Neuron (in vitro differentiated cells): ENCODE measurements around the gene KCNN2.

Source experiments
- H2AFZ ChIP-seq: one replicate; pipeline ENCODE4 v1.6.1; 2013; ENCODE audit warnings: low read depth, mild to moderate bottlenecking, inconsistent platforms, low read length, moderate library complexity
- H3K27me3 ChIP-seq: one replicate; pipeline ENCODE4 v1.6.1; 2013; ENCODE audit warnings: low read length; ENCODE audit not compliant: insufficient read depth
- H3K36me3 ChIP-seq: one replicate; pipeline ENCODE4 v1.6.1; 2013; ENCODE audit warnings: low read length; ENCODE audit not compliant: insufficient read depth
- H3K4me1 ChIP-seq: one replicate; pipeline ENCODE4 v1.6.1; 2013; ENCODE audit warnings: low read length; ENCODE audit not compliant: insufficient read depth
- H3K4me3 ChIP-seq: 2 replicates; pipeline ENCODE4 v1.5.1; 2013; ENCODE audit warnings: mild to moderate bottlenecking, low read length, moderate library complexity
- H3K9me3 ChIP-seq: one replicate; pipeline ENCODE4 v1.6.1; 2013; ENCODE audit warnings: low read length

KCNN2 gene

DNA sequence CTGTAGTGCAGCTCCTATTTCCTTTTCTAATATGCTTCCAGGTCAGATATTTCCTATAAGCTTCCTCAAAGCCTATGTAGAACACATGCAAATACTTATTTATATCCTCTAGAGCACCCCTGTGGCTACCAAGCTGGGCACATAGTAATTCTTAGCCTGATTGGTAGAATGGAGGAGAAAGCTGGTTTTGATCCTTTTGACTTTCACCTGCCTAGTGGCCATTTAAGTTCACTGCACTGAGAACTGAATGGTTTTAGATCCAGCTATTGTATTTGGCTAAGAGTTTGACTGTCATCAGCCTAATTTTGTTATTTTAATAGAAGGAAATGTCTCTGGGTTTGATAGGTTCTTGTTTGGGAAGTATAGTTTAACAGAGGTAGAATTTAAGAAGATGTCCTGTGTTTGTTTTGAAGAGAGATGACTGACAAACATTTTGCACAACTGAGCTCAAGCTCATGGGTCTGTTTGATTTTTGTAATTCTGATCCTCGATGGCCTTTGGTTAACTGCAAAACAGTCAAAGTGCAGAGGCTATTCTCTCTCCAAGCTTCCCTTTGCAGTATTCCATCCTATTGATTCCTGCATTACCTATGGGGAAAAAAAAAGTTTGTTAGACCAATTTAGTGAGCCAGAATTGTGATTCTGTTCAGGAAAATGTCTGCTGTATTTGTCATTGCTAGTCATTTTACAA, 85.4 kb downstream of the KCNN2 start:
- Histone ChIP-seq H3K27me3 (no peaks in the 10 kb centered on the region), H3K9me3 (no peaks in the 10 kb centered on the region), H3K4me1 (no peaks in the 10 kb centered on the region), H2AFZ (no peak overlapping the region), H3K4me3 (no peak overlapping the region), H3K36me3 (no peaks in the 10 kb centered on the region)

DNA sequence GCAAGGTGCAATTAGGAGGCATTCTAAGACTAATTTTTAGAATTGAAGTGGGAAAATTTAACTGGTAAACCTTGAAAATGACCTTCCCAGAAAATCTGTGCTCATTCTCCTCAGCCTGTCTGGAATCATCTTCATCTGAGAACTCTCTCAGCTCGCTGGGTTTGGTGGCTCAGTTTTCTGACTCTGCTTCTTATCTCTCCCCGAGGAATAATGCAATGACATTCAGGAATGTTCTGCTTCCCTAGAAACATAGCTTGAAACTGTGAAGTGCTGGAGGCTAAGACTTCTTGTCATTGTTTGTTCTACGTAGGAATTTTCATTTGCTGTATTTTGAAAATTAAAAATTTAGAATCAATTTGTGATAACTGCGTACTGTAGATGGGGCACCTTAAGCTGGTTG, 86.6 kb downstream of the KCNN2 start:
- no peaks in the 10 kb centered on the region for H3K9me3 ChIP-seq
- no peaks in the 10 kb centered on the region for H3K4me1 ChIP-seq
- no peak overlapping the region for H2AFZ ChIP-seq
- no peaks in the 10 kb centered on the region for H3K27me3 ChIP-seq
- H3K4me3 ChIP-seq = no peak overlapping the region
- H3K36me3 ChIP-seq = no peaks in the 10 kb centered on the region

DNA sequence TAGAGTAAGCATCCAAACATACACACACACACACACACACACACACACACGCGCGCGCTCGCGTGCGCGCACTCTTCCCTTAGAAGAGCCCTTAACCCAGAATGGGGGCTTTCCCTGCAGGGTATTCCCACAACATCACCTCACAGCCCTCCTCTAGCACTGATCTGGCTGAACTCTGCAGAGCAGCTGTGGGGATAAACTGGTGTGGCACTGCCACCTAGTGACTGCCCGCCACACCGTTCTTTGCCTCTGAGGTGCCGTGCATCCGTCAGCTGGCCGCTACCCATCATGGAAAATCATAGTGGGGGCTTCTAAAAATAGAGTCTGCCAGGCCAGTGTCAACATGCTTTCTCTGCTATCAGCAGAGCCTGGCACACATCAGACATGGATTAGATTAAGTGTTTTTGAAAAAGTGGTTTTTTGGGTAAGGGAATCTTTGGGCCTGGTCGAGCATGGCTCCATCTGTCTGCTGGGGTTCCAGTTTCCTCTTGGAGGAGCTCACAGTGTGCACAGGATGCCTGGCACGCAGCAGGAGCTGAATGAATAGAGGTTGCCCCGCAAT, 88.1 kb downstream of the KCNN2 start:
- H3K4me3 ChIP-seq = no peak overlapping the region
- H3K27me3 ChIP-seq = no peaks in the 10 kb centered on the region
- no peaks in the 10 kb centered on the region for H3K4me1 ChIP-seq
- no peaks in the 10 kb centered on the region for H3K9me3 ChIP-seq
- no peak overlapping the region for H2AFZ ChIP-seq
- H3K36me3 ChIP-seq = no peaks in the 10 kb centered on the region

DNA sequence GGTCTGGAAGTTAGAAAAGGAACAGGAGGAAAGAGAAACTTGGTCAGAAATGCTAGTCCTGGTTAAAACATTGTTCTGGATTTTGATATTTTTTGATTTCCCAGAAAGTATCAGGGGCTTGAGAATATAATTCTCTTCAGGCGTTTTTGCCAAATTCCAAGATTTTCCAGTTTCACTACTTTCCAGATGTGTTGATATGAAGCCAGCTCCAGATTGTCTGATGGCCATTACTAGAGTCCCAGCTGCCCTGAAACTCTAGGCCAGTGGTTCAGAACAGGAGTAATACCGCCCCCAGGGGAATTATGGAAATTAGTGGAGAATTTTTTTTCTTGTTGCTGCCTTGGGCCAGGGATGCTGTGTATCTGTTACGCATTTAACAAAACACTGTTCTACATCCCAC, 88.6 kb downstream of the KCNN2 start:
- H2AFZ ChIP-seq = no peak overlapping the region
- no peaks in the 10 kb centered on the region for H3K36me3 ChIP-seq
- H3K9me3 ChIP-seq = no peaks in the 10 kb centered on the region
- H3K27me3 ChIP-seq = no peaks in the 10 kb centered on the region
- H3K4me1 ChIP-seq = no peaks in the 10 kb centered on the region
- H3K4me3 ChIP-seq = no peak overlapping the region

DNA sequence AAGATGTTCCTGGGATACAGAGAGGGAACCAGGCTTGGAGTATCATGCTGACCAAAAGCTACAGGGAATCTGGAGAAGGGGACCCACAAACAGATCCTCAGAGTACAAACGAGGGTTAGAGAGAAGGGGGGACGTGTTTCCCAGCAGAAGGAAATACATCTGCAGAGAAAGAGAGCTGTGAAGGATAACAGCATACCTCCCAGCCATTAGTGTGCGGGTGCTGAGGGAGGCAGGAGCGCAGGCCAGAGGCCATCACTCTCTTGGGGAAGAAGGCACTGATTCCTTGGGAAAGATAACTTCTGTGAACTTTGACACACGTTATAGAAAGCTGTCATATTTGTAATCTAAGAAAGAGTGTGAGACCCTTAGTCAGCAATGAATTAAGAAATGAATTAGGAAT, 96.9 kb downstream of the KCNN2 start:
- Histone ChIP-seq H3K9me3 (no peaks in the 10 kb centered on the region), H3K4me3 (no peak overlapping the region), H2AFZ (no peak overlapping the region), H3K27me3 (no peaks in the 10 kb centered on the region), H3K36me3 (no peaks in the 10 kb centered on the region), H3K4me1 (no peaks in the 10 kb centered on the region)

DNA sequence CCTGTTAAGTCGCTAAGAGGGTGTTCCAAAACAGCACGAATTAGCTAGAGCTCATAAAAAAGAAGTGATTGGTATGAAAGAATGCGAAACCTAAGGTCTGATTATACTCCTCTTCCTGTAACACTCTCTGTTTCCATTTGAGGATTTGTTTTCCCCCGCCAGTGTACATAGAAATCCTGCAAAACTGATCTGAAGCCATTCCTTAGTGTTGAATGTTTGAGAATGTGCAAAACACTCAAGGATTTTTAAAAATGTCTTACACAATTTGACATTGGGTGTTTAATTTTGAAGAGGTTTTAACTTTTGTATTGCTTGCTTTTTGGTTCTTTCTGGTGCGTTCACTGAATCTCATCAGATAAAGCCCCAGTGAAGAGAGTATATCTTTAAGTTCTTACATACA, 105.3 kb downstream of the KCNN2 start:
- Histone ChIP-seq H3K4me3 (no peak overlapping the region), H3K9me3 (no peaks in the 10 kb centered on the region), H3K4me1 (no peaks in the 10 kb centered on the region), H3K27me3 (no peaks in the 10 kb centered on the region), H3K36me3 (no peaks in the 10 kb centered on the region), H2AFZ (no peak overlapping the region)

DNA sequence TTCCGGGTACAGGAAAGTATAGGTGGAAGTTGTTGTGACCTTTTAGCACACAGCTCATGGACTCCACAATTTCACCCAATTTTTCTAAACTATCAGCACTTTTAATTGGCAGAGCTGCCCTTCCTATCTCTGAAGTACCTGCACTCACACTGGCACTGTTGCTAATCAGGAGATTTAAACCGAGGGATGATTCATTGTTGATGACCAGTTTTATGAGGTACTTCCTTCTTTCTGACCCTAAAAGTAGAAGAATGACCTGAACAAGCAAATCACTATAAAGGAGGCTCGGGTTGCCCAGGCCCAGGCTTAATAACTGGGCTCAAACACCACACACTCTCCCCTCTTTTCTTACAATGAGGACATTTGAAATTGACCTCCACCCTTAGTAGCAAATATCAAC, 105.9 kb downstream of the KCNN2 start:
- Histone ChIP-seq H2AFZ (no peak overlapping the region), H3K4me1 (no peaks in the 10 kb centered on the region), H3K27me3 (no peaks in the 10 kb centered on the region), H3K9me3 (no peaks in the 10 kb centered on the region), H3K4me3 (no peak overlapping the region), H3K36me3 (no peaks in the 10 kb centered on the region)

DNA sequence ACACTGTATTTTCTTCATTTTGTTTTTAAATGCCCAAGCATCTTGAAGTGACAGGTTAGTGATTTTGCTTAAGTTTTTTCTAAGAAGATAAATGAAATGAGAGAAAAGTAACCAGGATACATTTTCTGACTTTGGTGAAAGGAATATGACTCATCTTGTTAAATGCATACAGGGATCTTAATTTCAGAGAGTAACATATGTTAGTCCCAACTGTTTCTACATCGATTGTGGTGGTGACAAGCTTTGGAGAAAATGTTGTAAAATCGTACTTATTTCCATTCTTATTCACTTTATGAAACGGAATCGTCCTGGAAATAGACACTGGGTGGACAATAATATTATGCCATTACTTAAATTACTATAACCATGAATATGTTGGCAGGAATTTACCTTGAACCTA, 107.5 kb downstream of the KCNN2 start:
- H3K9me3 ChIP-seq = no peaks in the 10 kb centered on the region
- H3K4me1 ChIP-seq = no peaks in the 10 kb centered on the region
- H2AFZ ChIP-seq = no peak overlapping the region
- H3K4me3 ChIP-seq = no peak overlapping the region
- H3K36me3 ChIP-seq = no peaks in the 10 kb centered on the region
- H3K27me3 ChIP-seq = no peaks in the 10 kb centered on the region

DNA sequence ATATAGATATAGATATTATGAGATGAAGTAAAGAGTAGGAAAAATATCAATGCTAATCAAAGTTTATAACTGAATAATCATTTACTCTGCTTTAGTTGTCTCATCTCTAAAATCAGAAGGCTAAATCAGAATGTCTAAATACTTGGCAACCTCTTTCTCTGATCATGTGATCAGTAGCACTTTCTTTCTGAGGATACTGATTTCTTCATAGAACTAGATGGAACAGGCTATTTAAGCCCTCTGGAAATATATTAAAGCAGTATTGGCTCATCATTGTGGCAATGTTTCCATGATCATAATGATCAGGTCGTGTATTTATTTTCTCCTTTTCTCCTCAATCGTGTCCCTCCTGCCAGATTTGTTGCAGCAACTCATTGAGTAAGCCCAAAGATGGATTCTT, 109.7 kb downstream of the KCNN2 start:
- Histone ChIP-seq H3K9me3 (no peaks in the 10 kb centered on the region), H3K27me3 (no peaks in the 10 kb centered on the region)

DNA sequence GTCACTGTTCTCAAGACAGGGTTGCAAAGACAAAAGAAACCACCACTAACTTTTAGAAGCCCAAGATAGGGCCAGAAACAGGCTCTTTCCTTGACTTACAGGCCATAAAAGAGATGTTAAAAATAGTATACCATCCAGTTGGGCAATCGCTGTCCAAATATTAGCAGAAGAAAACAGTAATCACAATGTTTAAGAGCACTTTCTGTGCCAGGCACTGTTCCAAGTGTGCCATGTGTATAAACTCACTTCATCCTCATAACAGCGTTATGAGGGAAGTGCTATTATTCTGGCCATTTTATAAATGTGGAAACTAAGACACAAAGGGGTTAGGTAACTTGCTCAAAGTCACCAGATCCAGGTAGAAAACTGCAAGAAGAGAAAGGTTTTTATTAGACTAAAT, 111.7 kb downstream of the KCNN2 start:
- Histone ChIP-seq H2AFZ (no peak overlapping the region), H3K9me3 (no peaks in the 10 kb centered on the region), H3K36me3 (no peaks in the 10 kb centered on the region), H3K4me3 (no peak overlapping the region), H3K4me1 (no peaks in the 10 kb centered on the region), H3K27me3 (no peaks in the 10 kb centered on the region)

More for the DNA sequence above, 109.7 kb downstream of the KCNN2 start:
- Histone ChIP-seq H2AFZ (no peak overlapping the region), H3K4me1 (no peaks in the 10 kb centered on the region), H3K4me3 (no peak overlapping the region), H3K36me3 (no peaks in the 10 kb centered on the region)

DNA sequence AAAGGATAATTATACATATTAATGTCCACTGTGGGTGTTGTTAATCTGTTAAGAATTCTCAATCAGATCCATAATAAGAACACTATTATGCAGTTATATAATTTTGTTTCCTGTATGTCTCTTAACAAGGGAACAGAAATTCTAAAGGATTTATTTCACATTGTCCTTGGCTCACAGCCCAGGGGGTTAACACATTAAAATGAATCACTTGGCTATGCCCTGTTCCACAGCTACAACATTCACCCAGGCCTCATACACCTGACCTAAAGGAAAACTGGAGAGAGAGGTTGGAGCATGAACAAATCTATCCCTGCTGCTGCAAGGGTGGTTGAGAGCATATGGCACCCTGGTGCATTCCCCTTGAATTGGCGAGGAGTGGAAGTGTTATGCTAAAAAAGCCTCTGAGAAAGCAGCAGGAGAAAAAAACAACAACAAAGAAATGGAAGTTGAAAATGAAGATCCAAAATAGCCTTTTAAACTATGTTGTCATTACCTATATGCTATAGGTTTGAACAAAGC, 116.0 kb downstream of the KCNN2 start:
- H3K36me3 ChIP-seq = no peaks in the 10 kb centered on the region
- H3K4me1 ChIP-seq = no peaks in the 10 kb centered on the region
- H3K4me3 ChIP-seq = no peak overlapping the region
- no peaks in the 10 kb centered on the region for H3K9me3 ChIP-seq
- H2AFZ ChIP-seq = no peak overlapping the region
- H3K27me3 ChIP-seq = no peaks in the 10 kb centered on the region

DNA sequence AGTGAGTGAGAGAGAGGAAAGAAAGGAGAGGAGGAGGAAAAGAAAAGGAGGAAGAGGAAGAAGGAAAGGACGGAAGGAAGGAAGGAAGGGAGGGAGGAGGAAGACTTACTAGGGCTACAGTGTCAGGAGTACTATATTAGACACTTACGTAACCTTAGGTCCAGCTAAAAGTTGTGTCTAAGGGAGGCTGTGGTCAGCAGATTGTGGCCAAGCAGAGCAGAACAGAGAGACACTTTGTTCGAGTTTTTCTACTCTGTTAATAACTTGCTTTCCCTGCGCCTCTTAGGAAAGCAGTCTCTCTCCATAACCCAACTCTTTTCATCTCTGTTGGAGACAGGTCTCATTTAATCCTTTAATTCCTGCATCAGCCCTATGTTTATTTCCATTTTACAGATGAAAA, 138.9 kb downstream of the KCNN2 start:
- H3K4me1 ChIP-seq = no peaks in the 10 kb centered on the region
- H3K36me3 ChIP-seq = no peaks in the 10 kb centered on the region
- H3K9me3 ChIP-seq = no peaks in the 10 kb centered on the region
- no peak overlapping the region for H3K4me3 ChIP-seq
- H3K27me3 ChIP-seq = no peaks in the 10 kb centered on the region
- H2AFZ ChIP-seq = no peak overlapping the region

DNA sequence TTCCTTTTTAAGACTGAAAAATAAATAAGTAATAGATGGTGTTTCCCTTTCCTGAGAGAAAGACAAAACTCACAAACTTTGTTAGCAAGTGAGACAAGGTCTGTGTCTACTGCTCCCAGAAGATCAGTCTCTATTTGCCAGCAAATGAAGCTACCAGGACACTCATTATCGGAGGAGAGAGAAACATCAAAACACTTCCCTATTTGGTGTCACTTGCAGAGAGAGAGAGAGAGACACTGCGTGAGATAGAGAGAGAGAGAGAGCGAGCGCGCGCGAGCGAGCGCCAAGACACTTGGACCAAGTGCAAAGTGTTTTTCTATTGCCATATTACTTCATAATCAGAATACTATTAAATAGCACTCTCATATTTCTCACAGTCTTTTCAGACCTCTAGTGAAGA, 142.7 kb downstream of the KCNN2 start:
- H3K9me3 ChIP-seq = no peaks in the 10 kb centered on the region
- no peaks in the 10 kb centered on the region for H3K4me1 ChIP-seq
- no peak overlapping the region for H2AFZ ChIP-seq
- H3K27me3 ChIP-seq = no peaks in the 10 kb centered on the region
- no peaks in the 10 kb centered on the region for H3K36me3 ChIP-seq
- no peak overlapping the region for H3K4me3 ChIP-seq

DNA sequence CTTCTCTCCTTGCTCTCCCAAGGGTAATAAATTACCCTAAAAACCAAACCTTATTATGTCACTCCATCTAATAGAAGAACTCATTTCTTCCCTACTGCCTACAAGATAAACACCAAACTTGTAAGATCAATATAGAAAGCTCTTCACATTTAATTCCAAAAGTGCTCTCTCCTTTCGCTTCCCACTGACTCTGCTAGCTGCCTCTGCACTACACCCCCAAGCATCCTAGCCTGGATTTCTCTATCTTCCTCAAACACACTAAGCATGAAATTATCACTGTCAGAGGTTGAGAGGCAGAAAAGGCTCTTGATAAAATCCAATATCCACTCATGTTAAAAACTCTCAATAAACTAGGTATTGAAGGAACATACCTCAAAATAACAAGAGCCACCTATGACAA, 162.4 kb downstream of the KCNN2 start:
- H3K4me3 ChIP-seq = no peak overlapping the region
- H3K27me3 ChIP-seq = no peaks in the 10 kb centered on the region
- H3K9me3 ChIP-seq = no peaks in the 10 kb centered on the region
- no peak overlapping the region for H2AFZ ChIP-seq
- H3K36me3 ChIP-seq = no peaks in the 10 kb centered on the region
- H3K4me1 ChIP-seq = no peaks in the 10 kb centered on the region
